Measurements from ENCODE around the gene KRT79. TPM values are rescaled to one million over a fixed set of nuclear protein-coding genes. Genes with fewer than 3 reads are reported as not detected.
"Not testable (repeated sequence)": the region's sequence is repeated elsewhere in the genome, so short reads cannot be mapped to it uniquely, and the experiment has no call there.

KRT79 gene
- total RNA-seq, 1 donor from 2014 or later: not detected

DNA sequence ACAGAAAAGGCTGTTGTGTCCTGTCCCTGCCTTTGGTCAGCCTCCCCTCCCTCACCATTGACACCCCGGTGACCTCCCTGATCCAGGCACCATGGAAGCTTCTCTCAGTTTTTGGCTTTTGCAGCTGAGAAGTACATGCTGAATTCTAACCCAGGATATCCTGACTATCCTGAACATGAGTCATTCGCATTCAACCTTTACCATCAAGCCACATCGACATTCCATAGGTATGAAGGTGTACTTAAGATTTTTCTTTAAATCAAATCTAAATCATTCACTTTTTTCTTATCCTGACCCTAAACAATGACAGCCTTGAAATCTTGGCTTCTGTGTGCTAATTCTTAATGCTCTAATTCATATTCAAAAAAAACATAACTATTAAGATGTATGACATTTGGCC, 23.4 kb upstream of the KRT79 start:
- H3K4me3 Mint-ChIP-seq (ENCODE audit: unreplicated experiment): no peak overlapping the region
- H3K36me3 Mint-ChIP-seq (ENCODE audit: low read depth, unreplicated experiment): no peaks in the 10 kb centered on the region
- no peaks in the 10 kb centered on the region for H3K27me3 Mint-ChIP-seq (ENCODE audit: unreplicated experiment)
- H3K4me1 Mint-ChIP-seq (ENCODE audit: unreplicated experiment): no peaks in the 10 kb centered on the region
- no peak for DNase-seq (ENCODE audit: low spot score)
- no peaks in the 10 kb centered on the region for H3K9me3 Mint-ChIP-seq (ENCODE audit: unreplicated experiment)
- H3K27ac Mint-ChIP-seq (ENCODE audit: unreplicated experiment): no peak overlapping the region
- TF ChIP-seq, protein P1, sequence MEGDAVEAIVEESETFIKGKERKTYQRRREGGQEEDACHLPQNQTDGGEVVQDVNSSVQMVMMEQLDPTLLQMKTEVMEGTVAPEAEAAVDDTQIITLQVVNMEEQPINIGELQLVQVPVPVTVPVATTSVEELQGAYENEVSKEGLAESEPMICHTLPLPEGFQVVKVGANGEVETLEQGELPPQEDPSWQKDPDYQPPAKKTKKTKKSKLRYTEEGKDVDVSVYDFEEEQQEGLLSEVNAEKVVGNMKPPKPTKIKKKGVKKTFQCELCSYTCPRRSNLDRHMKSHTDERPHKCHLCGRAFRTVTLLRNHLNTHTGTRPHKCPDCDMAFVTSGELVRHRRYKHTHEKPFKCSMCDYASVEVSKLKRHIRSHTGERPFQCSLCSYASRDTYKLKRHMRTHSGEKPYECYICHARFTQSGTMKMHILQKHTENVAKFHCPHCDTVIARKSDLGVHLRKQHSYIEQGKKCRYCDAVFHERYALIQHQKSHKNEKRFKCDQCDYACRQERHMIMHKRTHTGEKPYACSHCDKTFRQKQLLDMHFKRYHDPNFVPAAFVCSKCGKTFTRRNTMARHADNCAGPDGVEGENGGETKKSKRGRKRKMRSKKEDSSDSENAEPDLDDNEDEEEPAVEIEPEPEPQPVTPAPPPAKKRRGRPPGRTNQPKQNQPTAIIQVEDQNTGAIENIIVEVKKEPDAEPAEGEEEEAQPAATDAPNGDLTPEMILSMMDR (IDR thresholded peaks at IDR 0.05; ENCODE audit: unreplicated experiment): no peak

DNA sequence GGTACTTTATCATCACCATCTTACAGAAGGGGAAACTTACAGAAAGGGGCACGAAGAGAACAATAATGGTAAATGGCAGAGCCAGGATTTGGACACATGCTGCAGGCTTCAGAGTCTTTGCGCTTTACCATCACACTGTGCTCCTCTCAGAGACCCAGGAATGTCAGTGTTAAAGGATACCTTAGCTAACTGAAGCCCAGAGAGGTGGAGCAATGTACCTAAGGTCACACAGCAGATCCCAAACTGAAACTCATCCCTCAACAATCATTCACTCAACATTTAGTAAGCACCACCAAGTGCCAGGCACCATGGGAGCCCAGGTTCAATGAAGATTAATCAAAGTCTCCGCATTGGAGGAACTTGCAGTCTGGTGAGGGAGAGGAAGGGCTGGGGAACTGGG, 22.7 kb upstream of the KRT79 start:
- Mint-ChIP-seq H3K27ac (ENCODE audit: unreplicated experiment) (no peak overlapping the region), H3K36me3 (ENCODE audit: low read depth, unreplicated experiment) (no peaks in the 10 kb centered on the region), H3K4me3 (ENCODE audit: unreplicated experiment) (no peak overlapping the region), H3K4me1 (ENCODE audit: unreplicated experiment) (no peaks in the 10 kb centered on the region), H3K27me3 (ENCODE audit: unreplicated experiment) (peaks cover 2% of the 10 kb centered on the region), H3K9me3 (ENCODE audit: unreplicated experiment) (no peaks in the 10 kb centered on the region)
- DNase-seq (ENCODE audit: low spot score): no peak
- TF ChIP-seq, protein P1 (IDR thresholded peaks at IDR 0.05; ENCODE audit: unreplicated experiment): no peak

DNA sequence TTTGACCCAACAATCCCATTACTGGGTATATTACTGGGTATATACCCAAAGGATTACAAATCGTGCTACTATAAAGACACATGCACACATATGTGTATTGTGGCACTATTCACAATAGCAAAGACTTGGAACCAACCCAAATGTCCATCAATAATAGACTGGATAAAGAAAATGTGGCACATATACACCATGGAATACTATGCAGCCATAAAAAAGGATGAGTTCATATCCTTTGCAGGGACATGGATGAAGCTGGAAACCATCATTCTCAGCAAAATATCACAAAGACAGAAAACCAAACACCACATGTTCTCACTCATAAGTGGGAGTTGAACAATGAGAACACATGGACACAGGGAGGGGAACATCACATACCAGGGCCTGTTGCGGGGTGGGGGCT, 22.0 kb upstream of the KRT79 start:
- not testable (repeated sequence) for H3K9me3 Mint-ChIP-seq (ENCODE audit: unreplicated experiment); H3K27ac Mint-ChIP-seq (ENCODE audit: unreplicated experiment); H3K36me3 Mint-ChIP-seq (ENCODE audit: low read depth, unreplicated experiment); H3K4me1 Mint-ChIP-seq (ENCODE audit: unreplicated experiment); H3K4me3 Mint-ChIP-seq (ENCODE audit: unreplicated experiment); H3K27me3 Mint-ChIP-seq (ENCODE audit: unreplicated experiment); DNase-seq (ENCODE audit: low spot score)

GRCh38 chr12:52851787-52852186, 17.7 kb upstream of the KRT79 start:
- Mint-ChIP-seq H3K4me3 (ENCODE audit: unreplicated experiment) (no peak overlapping the region), H3K27me3 (ENCODE audit: unreplicated experiment) (peaks cover 5% of the 10 kb centered on the region), H3K9me3 (ENCODE audit: unreplicated experiment) (no peaks in the 10 kb centered on the region), H3K4me1 (ENCODE audit: unreplicated experiment) (no peaks in the 10 kb centered on the region), H3K27ac (ENCODE audit: unreplicated experiment) (no peak overlapping the region), H3K36me3 (ENCODE audit: low read depth, unreplicated experiment) (no peaks in the 10 kb centered on the region)
- TF ChIP-seq, protein P1 (IDR thresholded peaks at IDR 0.05; ENCODE audit: unreplicated experiment): no peak
- DNase-seq (ENCODE audit: low spot score): no peak

GRCh38 chr12:52850681-52851080, 16.6 kb upstream of the KRT79 start:
- H3K36me3 Mint-ChIP-seq (ENCODE audit: low read depth, unreplicated experiment): no peaks in the 10 kb centered on the region
- H3K4me3 Mint-ChIP-seq (ENCODE audit: unreplicated experiment): no peak overlapping the region
- no peak for DNase-seq (ENCODE audit: low spot score)
- no peaks in the 10 kb centered on the region for H3K4me1 Mint-ChIP-seq (ENCODE audit: unreplicated experiment)
- H3K9me3 Mint-ChIP-seq (ENCODE audit: unreplicated experiment): no peaks in the 10 kb centered on the region
- H3K27me3 Mint-ChIP-seq (ENCODE audit: unreplicated experiment): peaks cover 5% of the 10 kb centered on the region
- no peak overlapping the region for H3K27ac Mint-ChIP-seq (ENCODE audit: unreplicated experiment)
- TF ChIP-seq, protein P1 (IDR thresholded peaks at IDR 0.05; ENCODE audit: unreplicated experiment): no peak

DNA sequence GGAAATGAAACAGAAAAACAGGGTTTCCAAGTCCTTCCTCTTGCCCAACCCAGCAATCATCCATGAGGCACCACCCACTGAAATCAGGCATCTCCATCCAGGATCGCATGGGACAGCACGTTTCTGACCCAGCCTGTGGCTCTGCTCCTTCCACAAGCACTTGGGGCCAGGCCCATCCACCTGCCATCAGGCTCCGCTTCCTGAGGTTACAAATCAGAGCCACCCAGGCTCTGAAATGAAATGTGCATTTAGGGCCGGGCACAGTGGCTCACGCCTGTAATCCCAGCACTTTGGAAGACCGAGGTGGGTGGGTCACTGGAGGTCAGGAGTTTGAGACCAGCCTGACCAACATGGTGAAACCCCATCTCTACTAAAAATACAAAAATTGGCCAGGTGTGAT, 15.4 kb upstream of the KRT79 start:
- Mint-ChIP-seq H3K27ac (ENCODE audit: unreplicated experiment) (no peak overlapping the region), H3K27me3 (ENCODE audit: unreplicated experiment) (peaks cover 5% of the 10 kb centered on the region), H3K4me1 (ENCODE audit: unreplicated experiment) (no peaks in the 10 kb centered on the region), H3K9me3 (ENCODE audit: unreplicated experiment) (no peaks in the 10 kb centered on the region), H3K36me3 (ENCODE audit: low read depth, unreplicated experiment) (no peaks in the 10 kb centered on the region), H3K4me3 (ENCODE audit: unreplicated experiment) (no peak overlapping the region)
- TF ChIP-seq, protein P1 (IDR thresholded peaks at IDR 0.05; ENCODE audit: unreplicated experiment): no peak
- DNase-seq (ENCODE audit: low spot score): no peak

All from endothelial cell (in vitro differentiated cells).